NCI-H1694 treated with DMSO at 0.1 percent for 48 hours (cell line): Measurements from ENCODE around the gene LRRC4C.

Experiments
- DNase-seq: peaks from one replicate; lab custom pipeline; 2025; lab: John Stamatoyannopoulos, UW

Gene LRRC4C

DNA sequence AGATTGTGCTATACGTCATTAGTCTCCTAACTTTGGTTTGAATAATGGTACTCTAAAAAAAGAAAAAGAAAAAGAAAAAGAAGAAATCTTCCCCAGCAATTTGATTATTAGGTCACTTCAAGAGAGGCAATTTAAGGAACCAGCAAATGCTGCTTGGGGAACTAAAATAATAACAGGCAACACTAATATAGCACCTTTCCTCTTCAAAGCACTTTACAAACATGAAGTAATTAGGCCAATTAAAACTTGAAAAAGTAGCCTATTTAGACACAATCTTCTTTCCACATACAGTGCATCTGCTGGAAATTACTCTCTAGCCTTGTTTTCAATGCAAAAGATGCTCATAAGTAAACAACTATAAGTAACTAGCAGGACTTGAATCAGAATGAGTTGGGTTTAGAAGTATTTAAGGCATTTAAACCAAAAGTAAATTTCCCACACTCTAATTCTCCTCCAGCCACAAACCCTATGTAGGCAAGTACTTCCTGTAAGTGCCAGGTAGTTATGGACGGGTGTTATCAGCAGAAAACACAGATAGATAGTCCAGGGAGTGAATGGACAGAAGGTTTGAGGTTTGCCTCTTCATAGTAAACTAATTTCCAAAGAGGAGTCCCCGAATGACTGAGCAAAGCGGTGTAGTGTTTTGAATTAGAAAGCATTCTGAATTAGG lies 44.5 kb downstream of the LRRC4C start:
- DNase-seq: no peak

- no peak for DNase-seq
Observed at GRCh38 chr11:41413843-41414242, 45.6 kb downstream of the LRRC4C start.

GRCh38 chr11:41405812-41406211 lies 53.6 kb downstream of the LRRC4C start:
- no peak for DNase-seq

DNA sequence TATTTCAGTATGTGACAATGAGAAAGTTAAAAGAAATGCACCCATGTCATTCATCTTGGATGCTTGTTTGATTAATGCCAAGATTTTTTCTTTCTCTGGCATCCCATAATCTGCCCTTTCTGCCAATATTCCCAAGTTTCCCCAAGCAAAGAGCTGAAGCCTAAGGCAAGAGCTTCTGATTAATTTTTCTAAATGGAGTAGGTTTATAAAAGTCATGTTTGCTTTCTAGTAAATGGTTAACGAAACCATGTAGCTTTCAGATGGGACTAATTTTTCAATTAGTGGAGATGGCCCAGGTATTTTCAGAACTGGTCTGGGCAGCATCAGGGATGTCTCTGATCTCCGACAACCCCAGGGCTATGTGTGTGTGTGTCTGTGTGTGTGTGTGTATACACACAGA lies 55.3 kb downstream of the LRRC4C start:
- DNase-seq: no peak

- no peak for DNase-seq
Observed at GRCh38 chr11:41403458-41403857, 56.0 kb downstream of the LRRC4C start.

- no peak for DNase-seq
Observed at GRCh38 chr11:41400819-41401382, 58.6 kb downstream of the LRRC4C start.

- no peak for DNase-seq
Observed at GRCh38 chr11:41400124-41400523, 59.3 kb downstream of the LRRC4C start.

- no peak for DNase-seq
Observed at GRCh38 chr11:41399323-41399722, 60.1 kb downstream of the LRRC4C start.

GRCh38 chr11:41398175-41398574 lies 61.3 kb downstream of the LRRC4C start:
- DNase-seq: no peak

DNA sequence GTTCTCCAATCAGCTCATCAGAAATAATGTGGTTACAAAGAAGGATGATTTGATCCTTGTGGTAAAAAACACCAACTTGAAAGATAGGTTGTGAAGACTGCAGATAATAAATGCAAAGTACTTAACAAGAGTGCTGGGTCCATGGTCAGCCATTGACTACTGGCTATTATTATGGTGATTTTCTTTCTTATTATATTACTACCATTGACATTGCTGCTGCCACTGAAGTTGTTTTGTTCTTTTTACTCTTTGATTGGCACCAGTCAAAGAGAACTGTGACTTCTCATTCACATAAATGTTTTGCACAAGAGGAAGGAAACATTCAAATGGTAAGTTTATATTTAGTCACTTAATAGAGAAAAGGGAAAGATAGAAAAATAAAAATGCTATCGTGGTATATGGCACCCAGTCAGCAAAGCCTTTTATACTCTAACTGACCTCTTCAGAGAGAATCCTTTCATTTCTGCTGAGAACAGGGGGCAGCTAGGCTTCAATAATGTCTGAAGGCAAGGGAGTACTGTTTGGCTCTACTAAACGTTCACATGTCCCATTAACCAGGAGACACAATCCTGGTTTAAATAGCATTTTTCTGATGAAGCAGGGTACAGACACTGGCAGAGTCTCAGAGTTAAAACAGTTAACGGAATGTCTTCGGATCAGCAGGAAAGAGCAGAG lies 64.8 kb downstream of the LRRC4C start:
- no peak for DNase-seq

- DNase-seq: no peak
Observed at GRCh38 chr11:41392596-41392995, 66.9 kb downstream of the LRRC4C start.

DNA sequence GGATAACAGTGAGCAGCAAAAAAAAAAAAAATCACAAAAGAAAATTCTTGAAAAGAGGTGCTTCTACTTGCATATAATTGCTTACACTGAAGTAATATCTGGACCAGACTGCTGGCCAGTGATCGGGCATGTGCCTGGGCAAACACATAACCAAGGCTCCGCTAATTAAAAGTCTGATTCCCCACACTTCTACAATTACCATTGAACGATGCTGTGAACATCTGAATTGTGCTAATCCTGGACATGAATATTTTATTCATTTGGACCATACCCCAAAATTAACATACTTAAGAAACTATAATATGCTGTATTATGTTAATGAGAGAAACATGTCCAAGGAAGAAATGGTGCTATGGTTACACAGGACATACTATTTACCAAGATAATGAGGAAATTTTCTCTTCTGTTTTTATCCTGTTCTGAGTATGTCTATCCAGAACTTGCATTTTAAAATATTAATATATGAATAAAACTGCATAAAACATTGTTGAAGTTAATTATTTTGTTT lies 69.8 kb downstream of the LRRC4C start:
- no peak for DNase-seq

DNA sequence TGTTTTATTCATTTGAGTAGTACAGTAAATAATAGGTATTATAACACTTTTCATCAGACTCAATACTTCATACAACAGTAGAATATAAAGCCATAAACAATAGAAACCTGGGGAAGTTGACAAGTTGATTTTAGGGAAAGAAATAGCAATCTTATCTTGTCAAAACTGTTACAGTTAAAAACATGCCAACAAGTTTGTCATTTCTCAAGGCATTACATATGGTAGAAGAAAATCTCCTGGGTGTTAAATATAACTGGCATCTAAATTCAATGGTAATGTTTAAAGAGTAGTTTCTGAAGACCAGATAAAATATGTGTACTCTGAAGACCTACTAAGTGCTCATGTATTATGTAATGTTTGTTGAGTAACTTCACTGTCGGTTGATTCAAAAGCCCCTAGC lies 75.1 kb downstream of the LRRC4C start:
- DNase-seq: no peak

GRCh38 chr11:41383768-41384167 lies 75.7 kb downstream of the LRRC4C start:
- no peak for DNase-seq

DNA sequence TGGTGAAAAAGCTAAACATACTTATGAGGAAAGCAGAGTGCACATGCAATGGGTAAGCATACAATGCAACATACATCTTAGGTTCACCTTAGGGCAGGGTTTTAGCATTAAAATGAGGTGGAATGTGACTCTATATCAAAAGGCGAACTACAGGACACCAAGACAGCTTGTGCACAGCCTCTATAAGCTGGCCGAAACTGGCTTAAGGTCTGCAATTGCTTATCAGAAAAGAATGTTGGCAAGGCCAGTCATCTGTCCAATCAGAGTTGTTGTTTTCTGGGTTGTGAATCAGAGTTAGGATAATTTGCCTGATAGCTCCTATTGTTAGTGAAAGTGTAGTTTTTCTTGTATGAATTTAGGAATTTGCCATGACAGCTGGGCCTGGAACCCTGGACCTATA lies 76.5 kb downstream of the LRRC4C start:
- DNase-seq: no peak

GRCh38 chr11:41379084-41379483 lies 80.4 kb downstream of the LRRC4C start:
- DNase-seq: no peak

- DNase-seq: no peak
Observed at GRCh38 chr11:41377709-41378394, 81.6 kb downstream of the LRRC4C start.

DNA sequence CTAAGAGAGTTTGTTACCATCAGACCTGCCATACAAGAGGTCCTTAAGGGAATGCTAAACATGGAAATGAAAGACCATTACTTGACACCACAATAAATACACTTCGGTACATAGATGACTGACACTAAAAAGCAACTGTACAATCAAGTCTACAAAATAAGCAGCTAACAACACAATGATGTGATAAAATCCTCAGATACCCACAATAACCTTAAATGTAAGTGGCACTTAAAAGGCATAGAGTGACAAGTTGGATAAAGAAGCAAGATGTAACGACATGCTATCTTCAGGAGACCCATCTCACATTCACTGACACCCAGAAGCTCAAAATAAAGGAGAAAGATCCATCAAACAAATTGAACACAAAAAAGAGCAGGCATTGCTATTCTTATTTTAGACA lies 107.6 kb downstream of the LRRC4C start:
- DNase-seq: no peak

GRCh38 chr11:41346042-41346441 lies 113.4 kb downstream of the LRRC4C start:
- no peak for DNase-seq

DNA sequence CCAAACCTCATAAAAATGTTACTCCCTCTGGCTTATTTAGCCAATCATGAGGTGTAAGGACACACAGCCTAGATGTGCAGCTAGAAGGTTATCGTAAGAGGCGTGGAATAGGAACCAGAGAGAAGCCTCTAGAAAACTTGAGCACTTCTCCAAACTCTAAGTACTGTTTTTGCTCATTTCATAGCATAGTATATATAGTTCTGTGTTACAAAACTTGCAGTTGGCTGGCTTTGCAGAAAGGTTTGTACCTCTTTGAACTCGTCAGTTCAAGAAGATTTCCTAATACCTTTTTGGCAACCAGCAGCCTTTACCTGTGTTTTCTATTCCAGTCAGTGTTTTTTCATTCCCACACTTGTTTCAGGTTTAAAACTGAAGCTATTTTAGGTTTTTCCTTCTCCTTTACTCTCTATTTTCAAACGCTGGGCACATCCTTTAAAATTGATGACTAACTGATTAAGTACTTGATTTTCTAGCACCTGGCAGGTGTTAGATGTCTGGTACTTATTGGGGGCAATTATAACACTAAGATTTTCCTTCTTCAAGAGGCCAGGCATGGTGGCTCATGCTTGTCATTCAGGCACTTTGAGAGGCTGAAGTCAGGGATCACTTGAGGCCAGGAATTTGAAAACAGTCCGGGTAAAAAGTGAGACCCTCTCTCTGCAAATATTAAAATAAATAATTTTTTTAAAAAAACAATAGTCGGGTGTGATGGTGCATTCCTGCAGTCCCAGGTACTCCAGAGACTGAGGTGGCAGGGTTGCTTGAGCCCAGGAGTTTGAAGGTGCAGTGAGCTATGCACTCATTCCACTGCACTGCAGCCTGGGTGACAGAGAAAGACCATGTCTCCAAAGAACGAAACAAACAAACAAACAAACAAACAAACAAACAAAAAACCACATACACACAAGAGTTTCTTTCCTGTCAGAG lies 125.2 kb downstream of the LRRC4C start:
- no peak for DNase-seq

- DNase-seq: no peak
Observed at GRCh38 chr11:41333357-41333756, 126.1 kb downstream of the LRRC4C start.

- DNase-seq: no peak
Observed at GRCh38 chr11:41328324-41328723, 131.1 kb downstream of the LRRC4C start.
